ENCODE data around the gene TPT1.

The TPT1 gene

DNA sequence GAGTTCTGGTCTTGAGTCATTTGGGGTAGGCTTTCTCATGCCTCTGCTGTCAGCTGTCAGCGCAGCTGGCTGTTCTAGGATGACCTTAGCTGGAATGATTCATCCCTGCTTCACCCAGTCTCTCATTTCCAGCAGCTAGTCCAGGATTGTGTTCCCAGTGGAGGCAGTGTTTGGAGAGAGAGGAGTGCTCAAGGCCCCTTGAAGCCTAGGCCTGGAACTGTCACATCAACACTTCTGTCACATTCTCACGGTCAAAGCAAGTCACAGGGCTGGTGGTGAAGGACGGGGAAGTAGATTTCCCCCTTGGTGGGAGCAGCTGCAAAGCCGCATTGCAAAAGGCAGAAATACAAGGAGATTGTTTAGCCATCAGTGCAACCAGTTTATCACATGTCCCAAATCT, 15.2 kb downstream of the TPT1 start:
- H3K27me3 ChIP-seq (ENCODE audit: control insufficient read depth, insufficient read depth, low read length): no peaks in the 10 kb centered on the region
- no peak overlapping the region for H3K4me3 ChIP-seq (ENCODE audit: low read length)
- no peaks in the 10 kb centered on the region for H3K36me3 ChIP-seq (ENCODE audit: control insufficient read depth, insufficient read depth, low read length)
- H3K4me1 ChIP-seq (ENCODE audit: control insufficient read depth, insufficient read depth, low read length): no peaks in the 10 kb centered on the region
- no CpG with 5 or more reads among the region's 4 CpGs for WGBS (ENCODE audit: insufficient coverage, insufficient read length)
- no peaks in the 10 kb centered on the region for H3K9me3 ChIP-seq (ENCODE audit: control insufficient read depth, insufficient read depth, low read length)
- no peak for DNase-seq (ENCODE audit: low read depth, low spot score)
- H3K27ac ChIP-seq (ENCODE audit: low read length): no peak overlapping the region

DNA sequence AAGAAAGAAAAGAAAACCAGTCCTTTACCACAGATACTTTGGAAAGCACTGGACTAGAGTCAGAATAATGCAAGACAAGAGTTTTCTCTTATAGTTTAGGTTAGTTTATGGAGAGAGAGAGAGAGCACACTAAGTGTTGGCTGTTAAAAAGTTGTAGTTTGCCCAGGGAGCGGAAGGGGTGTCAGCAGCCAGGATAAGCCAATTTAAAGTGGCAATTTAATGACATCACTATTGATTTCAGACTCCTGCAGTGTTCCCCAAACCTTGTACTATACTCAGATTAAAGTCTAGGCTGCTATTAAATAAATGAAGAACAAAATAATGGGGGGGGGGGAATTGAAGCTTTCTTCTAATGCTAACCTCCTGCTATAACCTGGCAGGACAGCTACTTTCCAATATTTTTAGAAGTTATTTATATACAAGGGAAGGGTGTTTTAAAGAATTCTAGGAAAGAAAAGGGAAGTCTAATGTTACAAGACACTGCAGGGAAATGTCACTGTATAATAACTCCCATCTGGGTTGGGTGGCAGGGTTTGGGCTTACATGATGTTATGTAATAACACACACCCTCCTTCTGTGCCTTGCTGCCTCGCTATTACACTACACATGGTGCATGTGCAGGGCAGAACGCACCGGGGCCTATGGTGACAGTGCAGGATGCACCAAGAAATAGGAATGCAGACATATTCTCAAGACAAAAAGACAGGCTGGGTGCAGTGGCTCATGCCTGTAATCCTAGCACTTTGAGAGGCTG, 19.9 kb downstream of the TPT1 start:
- no peaks in the 10 kb centered on the region for H3K36me3 ChIP-seq (ENCODE audit: control insufficient read depth, insufficient read depth, low read length)
- H3K4me1 ChIP-seq (ENCODE audit: control insufficient read depth, insufficient read depth, low read length): no peaks in the 10 kb centered on the region
- no peaks in the 10 kb centered on the region for H3K9me3 ChIP-seq (ENCODE audit: control insufficient read depth, insufficient read depth, low read length)
- DNase-seq (ENCODE audit: low read depth, low spot score): no peak
- no peak overlapping the region for H3K4me3 ChIP-seq (ENCODE audit: low read length)
- no peaks in the 10 kb centered on the region for H3K27me3 ChIP-seq (ENCODE audit: control insufficient read depth, insufficient read depth, low read length)
- no peak overlapping the region for H3K27ac ChIP-seq (ENCODE audit: low read length)
- no CpG with 5 or more reads among the region's 4 CpGs for WGBS (ENCODE audit: insufficient coverage, insufficient read length)

DNA sequence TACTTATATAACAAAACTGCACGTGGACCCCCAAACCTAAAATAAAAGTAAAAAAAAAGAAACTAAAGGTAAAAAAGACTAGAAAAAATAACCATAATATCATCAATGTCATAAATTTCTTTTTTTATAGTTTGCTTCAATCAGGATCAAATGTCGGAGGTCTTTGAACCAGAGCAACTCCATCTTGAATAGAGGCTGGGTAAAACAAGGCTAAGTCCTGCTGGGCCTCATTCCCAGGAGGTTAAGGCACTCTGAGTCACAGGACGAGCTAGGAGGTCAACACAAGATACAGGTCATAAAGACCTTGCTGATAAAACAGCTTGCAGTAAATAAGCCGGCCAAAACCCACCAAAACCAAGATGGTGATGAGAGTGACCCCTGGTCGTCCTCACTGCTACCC, 24.0 kb downstream of the TPT1 start:
- H3K4me1 ChIP-seq (ENCODE audit: control insufficient read depth, insufficient read depth, low read length): no peaks in the 10 kb centered on the region
- H3K27me3 ChIP-seq (ENCODE audit: control insufficient read depth, insufficient read depth, low read length): no peaks in the 10 kb centered on the region
- H3K27ac ChIP-seq (ENCODE audit: low read length): no peak overlapping the region
- no peak overlapping the region for H3K4me3 ChIP-seq (ENCODE audit: low read length)
- DNase-seq (ENCODE audit: low read depth, low spot score): no peak
- H3K36me3 ChIP-seq (ENCODE audit: control insufficient read depth, insufficient read depth, low read length): no peaks in the 10 kb centered on the region
- no peaks in the 10 kb centered on the region for H3K9me3 ChIP-seq (ENCODE audit: control insufficient read depth, insufficient read depth, low read length)
- no CpG with 5 or more reads among the region's 5 CpGs for WGBS (ENCODE audit: insufficient coverage, insufficient read length)

DNA sequence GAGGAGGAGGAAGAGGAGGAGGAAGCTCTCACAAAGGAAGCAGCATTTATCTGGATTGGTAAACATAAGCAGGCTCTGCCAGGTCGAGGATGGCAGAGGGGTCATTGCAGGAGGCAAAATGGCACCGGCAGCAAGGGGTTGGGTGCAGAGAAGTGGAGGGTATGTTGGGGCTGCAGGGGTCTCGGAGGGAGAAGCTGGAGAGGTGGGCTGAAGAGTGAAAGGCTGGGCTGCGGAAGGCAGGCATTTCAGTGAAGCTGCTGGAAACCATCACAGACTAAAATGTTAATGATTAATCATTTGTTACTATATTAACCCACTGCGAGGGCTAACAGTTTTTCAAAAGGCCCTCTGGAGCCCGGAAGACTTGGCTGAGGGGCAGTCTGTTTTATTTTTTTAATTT, 24.6 kb downstream of the TPT1 start:
- H3K27ac ChIP-seq (ENCODE audit: low read length): no peak overlapping the region
- WGBS (ENCODE audit: insufficient coverage, insufficient read length): no CpG with 5 or more reads among the region's 6 CpGs
- no peaks in the 10 kb centered on the region for H3K36me3 ChIP-seq (ENCODE audit: control insufficient read depth, insufficient read depth, low read length)
- no peaks in the 10 kb centered on the region for H3K9me3 ChIP-seq (ENCODE audit: control insufficient read depth, insufficient read depth, low read length)
- H3K4me1 ChIP-seq (ENCODE audit: control insufficient read depth, insufficient read depth, low read length): no peaks in the 10 kb centered on the region
- no peak for DNase-seq (ENCODE audit: low read depth, low spot score)
- H3K4me3 ChIP-seq (ENCODE audit: low read length): no peak overlapping the region
- H3K27me3 ChIP-seq (ENCODE audit: control insufficient read depth, insufficient read depth, low read length): no peaks in the 10 kb centered on the region

DNA sequence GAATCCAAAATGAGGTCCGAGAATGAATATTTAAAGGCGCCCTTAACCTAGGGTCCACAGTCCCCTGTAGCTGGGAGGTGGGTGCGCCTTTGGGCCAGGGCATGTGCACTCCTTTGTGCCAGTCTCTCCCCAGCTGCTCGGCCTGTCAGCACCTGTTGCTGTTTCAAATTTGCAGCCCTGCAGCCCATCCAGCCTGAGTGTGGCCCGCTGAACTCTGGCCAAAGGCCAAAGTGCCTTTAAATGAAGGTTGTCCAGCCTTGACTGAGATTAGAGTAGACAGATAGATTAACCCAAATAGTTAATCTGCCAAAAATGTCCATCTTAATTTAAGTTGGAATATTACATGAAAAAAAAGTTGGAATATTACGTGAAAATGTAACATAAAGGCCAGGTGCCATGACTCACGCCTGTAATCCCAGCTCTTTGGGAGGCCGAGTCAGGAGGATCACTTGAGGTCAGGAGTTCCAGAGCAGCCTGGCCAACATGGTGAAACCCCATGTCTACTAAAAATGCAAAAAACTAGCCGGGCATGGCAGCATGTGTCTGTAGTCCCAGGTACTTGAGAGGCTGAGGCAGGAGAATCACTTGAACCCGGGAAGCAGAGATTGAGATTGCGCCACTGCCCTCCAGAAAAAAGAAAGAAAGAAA, 25.3 kb downstream of the TPT1 start:
- peaks cover 3% of the 10 kb centered on the region; the same call in 1 of the 2 replicates for H3K4me1 ChIP-seq (ENCODE audit: control insufficient read depth, insufficient read depth, low read length)
- WGBS (ENCODE audit: insufficient coverage, insufficient read length): no CpG with 5 or more reads among the region's 11 CpGs
- no peak overlapping the region for H3K4me3 ChIP-seq (ENCODE audit: low read length)
- H3K27me3 ChIP-seq (ENCODE audit: control insufficient read depth, insufficient read depth, low read length): no peaks in the 10 kb centered on the region
- DNase-seq (ENCODE audit: low read depth, low spot score): no peak
- no peak overlapping the region for H3K27ac ChIP-seq (ENCODE audit: low read length)
- H3K36me3 ChIP-seq (ENCODE audit: control insufficient read depth, insufficient read depth, low read length): no peaks in the 10 kb centered on the region
- H3K9me3 ChIP-seq (ENCODE audit: control insufficient read depth, insufficient read depth, low read length): no peaks in the 10 kb centered on the region

DNA sequence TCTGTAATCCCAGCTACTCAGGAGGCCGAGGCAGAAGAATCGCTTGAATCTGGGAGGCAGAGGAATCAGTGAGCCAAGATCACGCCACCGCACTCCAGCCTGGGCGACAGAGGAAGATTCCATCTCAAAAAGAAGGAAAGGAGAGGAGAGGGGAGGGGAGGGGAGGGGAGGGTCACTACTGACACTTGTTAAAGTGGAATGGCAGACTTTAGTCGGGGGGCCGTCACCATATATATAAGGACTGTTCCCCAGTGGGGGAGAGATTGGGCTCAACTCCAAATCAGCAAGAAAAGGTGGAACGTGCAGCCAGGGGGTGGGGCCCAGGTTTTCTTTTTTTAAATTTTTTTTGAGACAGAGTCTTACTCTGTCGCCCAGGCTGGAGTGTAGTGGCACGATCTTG, 26.2 kb downstream of the TPT1 start:
- Histone ChIP-seq H3K36me3 (ENCODE audit: control insufficient read depth, insufficient read depth, low read length) (no peaks in the 10 kb centered on the region), H3K9me3 (ENCODE audit: control insufficient read depth, insufficient read depth, low read length) (no peaks in the 10 kb centered on the region), H3K27ac (ENCODE audit: low read length) (no peak overlapping the region), H3K4me1 (ENCODE audit: control insufficient read depth, insufficient read depth, low read length) (peaks cover 4% of the 10 kb centered on the region; the same call in 1 of the 2 replicates), H3K4me3 (ENCODE audit: low read length) (no peak overlapping the region), H3K27me3 (ENCODE audit: control insufficient read depth, insufficient read depth, low read length) (no peaks in the 10 kb centered on the region)
- no peak for DNase-seq (ENCODE audit: low read depth, low spot score)
- WGBS (ENCODE audit: insufficient coverage, insufficient read length): no CpG with 5 or more reads among the region's 10 CpGs

DNA sequence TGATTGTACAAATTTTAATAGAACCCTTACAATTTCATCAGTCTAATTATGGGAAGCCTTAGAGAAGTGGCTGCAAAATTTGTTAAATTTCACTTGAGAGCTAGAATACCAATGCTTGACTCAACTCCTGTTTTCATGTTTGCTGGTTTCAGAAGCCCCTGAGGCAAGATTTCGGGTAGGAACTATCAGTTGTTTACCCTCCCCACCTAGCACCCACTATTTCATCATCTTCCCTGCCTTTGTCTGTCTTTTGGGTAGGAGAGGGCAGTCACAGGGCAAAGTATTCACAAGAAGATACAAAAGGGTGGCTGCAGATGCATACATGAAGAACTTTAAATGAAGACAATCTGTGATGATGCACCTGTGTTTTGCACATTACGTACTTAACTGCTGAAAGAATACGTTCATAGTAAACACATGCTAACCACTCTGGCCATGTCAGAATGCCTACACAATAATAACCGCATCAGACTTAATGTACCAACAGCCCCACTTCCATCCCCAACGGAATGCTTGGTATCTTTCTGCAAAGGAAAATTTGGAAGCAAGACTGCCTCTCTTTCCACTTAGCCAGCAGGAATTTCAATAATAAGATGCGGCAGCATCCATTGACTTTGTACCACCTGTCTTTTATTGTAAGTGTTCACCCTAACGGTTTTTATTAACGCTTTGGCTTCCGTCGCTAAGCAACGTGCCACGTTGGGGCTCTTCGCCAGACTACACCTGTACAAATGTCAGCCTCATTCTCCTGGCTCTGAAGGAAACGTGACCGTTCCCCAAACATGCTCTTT, 30.4 kb downstream of the TPT1 start:
- no CpG with 5 or more reads among the region's 15 CpGs for WGBS (ENCODE audit: insufficient coverage, insufficient read length)
- no peak overlapping the region for H3K27ac ChIP-seq (ENCODE audit: low read length)
- no peaks in the 10 kb centered on the region for H3K9me3 ChIP-seq (ENCODE audit: control insufficient read depth, insufficient read depth, low read length)

DNA sequence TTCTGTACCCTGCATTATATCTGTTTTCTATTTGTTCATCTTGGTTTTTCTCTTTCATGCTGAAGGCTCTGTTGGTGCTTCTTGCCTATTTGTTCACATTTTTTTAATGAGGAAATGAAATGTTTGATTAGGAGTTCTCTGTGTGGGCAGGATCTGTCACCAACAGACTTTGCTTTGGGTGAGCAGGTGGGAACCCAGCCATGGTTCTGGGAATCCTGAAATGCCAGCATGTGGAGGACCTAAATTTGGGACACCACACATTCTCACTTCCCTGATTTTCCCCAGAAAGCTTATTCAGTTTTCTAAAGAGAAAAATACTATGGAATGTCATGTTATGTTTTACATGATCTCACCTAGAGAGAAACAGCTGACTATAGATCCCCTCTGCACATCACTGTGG, 34.0 kb downstream of the TPT1 start:
- Histone ChIP-seq H3K4me1 (ENCODE audit: control insufficient read depth, insufficient read depth, low read length) (peaks cover 4% of the 10 kb centered on the region; the same call in 1 of the 2 replicates), H3K27ac (ENCODE audit: low read length) (no peak overlapping the region), H3K27me3 (ENCODE audit: control insufficient read depth, insufficient read depth, low read length) (no peaks in the 10 kb centered on the region), H3K4me3 (ENCODE audit: low read length) (no peak overlapping the region), H3K36me3 (ENCODE audit: control insufficient read depth, insufficient read depth, low read length) (no peaks in the 10 kb centered on the region), H3K9me3 (ENCODE audit: control insufficient read depth, insufficient read depth, low read length) (no peaks in the 10 kb centered on the region)
- DNase-seq (ENCODE audit: low read depth, low spot score): no peak

More for the DNA sequence above, 30.4 kb downstream of the TPT1 start:
- Histone ChIP-seq H3K4me1 (ENCODE audit: control insufficient read depth, insufficient read depth, low read length) (peaks cover 4% of the 10 kb centered on the region; the same call in 1 of the 2 replicates), H3K27me3 (ENCODE audit: control insufficient read depth, insufficient read depth, low read length) (no peaks in the 10 kb centered on the region), H3K36me3 (ENCODE audit: control insufficient read depth, insufficient read depth, low read length) (no peaks in the 10 kb centered on the region), H3K4me3 (ENCODE audit: low read length) (no peak overlapping the region; the same call in 1 of the 2 replicates)
- no peak for DNase-seq (ENCODE audit: low read depth, low spot score)

DNA sequence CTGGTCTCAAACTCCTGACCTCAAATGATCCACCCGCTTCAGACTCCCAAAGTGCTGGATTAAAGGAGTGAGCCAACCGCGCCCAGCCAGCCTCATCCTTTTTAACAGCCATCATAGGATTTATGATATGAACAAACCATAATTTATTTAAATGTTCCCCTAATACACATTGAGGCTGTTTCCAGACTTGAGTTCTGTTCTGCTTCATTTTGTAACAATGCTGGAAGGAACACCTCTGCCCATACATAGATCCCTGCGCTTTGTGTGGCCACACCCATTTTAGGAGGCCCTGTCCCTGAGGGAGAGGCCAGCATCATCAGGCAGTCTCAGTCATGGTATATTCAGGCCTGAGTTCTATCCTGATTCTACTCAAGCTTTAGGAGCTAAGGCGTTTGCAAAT, 35.9 kb downstream of the TPT1 start:
- DNase-seq (ENCODE audit: low read depth, low spot score): no peak
- Histone ChIP-seq H3K27ac (ENCODE audit: low read length) (no peak overlapping the region), H3K4me1 (ENCODE audit: control insufficient read depth, insufficient read depth, low read length) (0 out of 2 replicates have a peak, but pooled peaks cover 1% of the 10 kb centered on the region), H3K27me3 (ENCODE audit: control insufficient read depth, insufficient read depth, low read length) (no peaks in the 10 kb centered on the region), H3K9me3 (ENCODE audit: control insufficient read depth, insufficient read depth, low read length) (no peaks in the 10 kb centered on the region), H3K4me3 (ENCODE audit: low read length) (no peak overlapping the region), H3K36me3 (ENCODE audit: control insufficient read depth, insufficient read depth, low read length) (no peaks in the 10 kb centered on the region)
- no CpG with 5 or more reads among the region's 5 CpGs for WGBS (ENCODE audit: insufficient coverage, insufficient read length)

DNA sequence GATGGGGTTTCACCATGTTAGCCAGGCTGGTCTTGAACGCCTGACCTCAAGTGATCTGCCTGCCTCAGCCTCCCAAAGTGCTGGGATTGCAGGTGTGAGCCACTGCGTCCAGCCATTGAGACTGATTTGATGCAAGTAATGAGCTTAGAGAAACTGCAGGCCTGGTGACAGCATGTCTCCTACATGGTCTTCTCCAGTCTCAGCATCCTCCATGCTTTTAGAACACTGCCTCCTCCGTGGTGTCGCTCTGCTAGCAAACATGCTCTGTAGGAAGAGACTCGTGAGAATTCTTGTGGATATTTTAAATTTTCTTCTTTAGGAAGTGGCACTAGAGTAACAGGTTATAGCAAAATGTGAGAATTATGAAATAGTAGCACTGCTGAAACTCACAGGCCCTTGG, 37.1 kb downstream of the TPT1 start:
- H3K4me3 ChIP-seq (ENCODE audit: low read length): no peak overlapping the region
- WGBS (ENCODE audit: insufficient coverage, insufficient read length): no CpG with 5 or more reads among the region's 5 CpGs
- no peaks in the 10 kb centered on the region for H3K36me3 ChIP-seq (ENCODE audit: control insufficient read depth, insufficient read depth, low read length)
- no peak for DNase-seq (ENCODE audit: low read depth, low spot score)
- H3K27ac ChIP-seq (ENCODE audit: low read length): no peak overlapping the region
- H3K27me3 ChIP-seq (ENCODE audit: control insufficient read depth, insufficient read depth, low read length): no peaks in the 10 kb centered on the region
- 0 out of 2 replicates have a peak, but pooled peaks cover 1% of the 10 kb centered on the region for H3K4me1 ChIP-seq (ENCODE audit: control insufficient read depth, insufficient read depth, low read length)
- H3K9me3 ChIP-seq (ENCODE audit: control insufficient read depth, insufficient read depth, low read length): no peaks in the 10 kb centered on the region
